OCI-LY7 (cell line): ENCODE data around the gene GOSR2. TPM values are rescaled to one million over a fixed set of nuclear protein-coding genes. Genes with fewer than 3 reads are reported as not detected.

Source experiments
- BruUV-seq: library from RNA; stranded (reverse); fragments of 400-500 nt; replicated peaks from 2 replicates; lab custom pipeline; 2021; lab: Mats Ljungman, UMichigan
- CTCF ChIA-PET: fragments of 300-600 bp; sonication (Branson Sonifier 250); formaldehyde crosslinking; loops from one replicate; lab custom pipeline; 2022; ENCODE audit warnings: antibody characterized with exemption; ENCODE audit not compliant: unreplicated experiment; lab: Charles Lee
- POLR2A ChIA-PET: fragments of 300-600 bp; sonication (Branson Sonifier 250); formaldehyde crosslinking; loops from one replicate; lab custom pipeline; 2022; ENCODE audit warnings: antibody characterized with exemption; lab: Charles Lee
- DNase-seq: peaks from one replicate; pipeline ENCODE4 v3.0.0-alpha.2; 2015; ENCODE audit warnings: low spot score
- H2AFZ ChIP-seq: fragments of 200-600 bp; sonication (generic), shearing (Covaris generic); 2 replicates; pipeline ENCODE4 v1.6.1; 2014; ENCODE audit warnings: mild to moderate bottlenecking, antibody characterized with exemption, low read length, moderate library complexity
- H3K27ac ChIP-seq: fragments of 200-600 bp; sonication (generic); 2 replicates; pipeline ENCODE4 v1.5.1; 2014; ENCODE audit warnings: mixed run types, low read depth, mild to moderate bottlenecking, moderate library complexity, low read length, inconsistent platforms; ENCODE audit not compliant: poor library complexity, severe bottlenecking
- H3K36me3 ChIP-seq: fragments of 200-600 bp; sonication (generic); 2 replicates; pipeline ENCODE4 v1.6.1; 2014; ENCODE audit warnings: mild to moderate bottlenecking, antibody characterized with exemption, low read length, moderate library complexity, mixed read lengths; ENCODE audit not compliant: insufficient read depth
- H3K4me1 ChIP-seq: fragments of 200-600 bp; sonication (generic); 2 replicates; pipeline ENCODE4 v1.5.1; 2014; ENCODE audit warnings: mild to moderate bottlenecking, low read length; ENCODE audit not compliant: insufficient read depth, poor library complexity, severe bottlenecking
- H3K4me2 ChIP-seq: fragments of 200-600 bp; sonication (generic); 2 replicates; pipeline ENCODE4 v1.6.1; 2014; ENCODE audit warnings: mild to moderate bottlenecking, low read length
- H3K4me3 ChIP-seq: fragments of 200-600 bp; sonication (generic); 2 replicates; pipeline ENCODE4 v1.5.1; 2014; ENCODE audit warnings: mild to moderate bottlenecking, low read depth, low read length; ENCODE audit not compliant: poor library complexity, severe bottlenecking
- H3K79me2 ChIP-seq: fragments of 200-600 bp; sonication (generic); 2 replicates; pipeline ENCODE4 v1.6.1; 2016; ENCODE audit warnings: low read depth, mild to moderate bottlenecking, low read length, moderate library complexity, mixed read lengths; ENCODE audit not compliant: insufficient read depth
- H3K9me2 ChIP-seq: fragments of 200-600 bp; sonication (generic); 2 replicates; pipeline ENCODE4 v1.6.1; 2016; ENCODE audit warnings: mild to moderate bottlenecking, low read length, mixed read lengths; ENCODE audit not compliant: insufficient read depth
- H3K9me3 ChIP-seq: fragments of 200-600 bp; sonication (generic); 2 replicates; pipeline ENCODE4 v1.6.1; 2014; ENCODE audit warnings: mild to moderate bottlenecking, mixed run types, low read length, mixed read lengths
- H4K20me1 ChIP-seq: fragments of 200-600 bp; sonication (generic); 2 replicates; pipeline ENCODE4 v1.6.1; 2014; ENCODE audit warnings: mild to moderate bottlenecking, antibody characterized with exemption, low read length, moderate library complexity, mixed read lengths; ENCODE audit not compliant: insufficient read depth
- EZH2phosphoT487 ChIP-seq: fragments of 200-600 bp; sonication (generic); IDR thresholded peaks from 2 replicates; pipeline ENCODE4 v1.6.1; 2018; ENCODE audit warnings: low read depth, borderline replicate concordance, mild to moderate bottlenecking, mixed run types, antibody characterized with exemption, low read length, moderate library complexity, mixed read lengths
- intact Hi-C: fragments of 100-400 bp; cut with micrococcal nuclease; formaldehyde crosslinking; loops from one replicate; pipeline ENCODE4 v1.10.0; 2022; ENCODE audit not compliant: unreplicated experiment
- total RNA-seq, 2 experiments: library from RNA; depleted of rRNA in 1 of 2; stranded (reverse); fragments of >200 nt in 1 of 2; shearing (Covaris generic) in 1 of 2; gene quantifications; 2 replicates each; pipeline ENCODE4 v1.2.3, GENCODE V29; 2014 to 2022
- TF ChIP-seq, protein P1 (sequence below): fragments of 200-600 bp; sonication (generic); conservative IDR thresholded peaks from 2 replicates; pipeline ENCODE4 v1.5.1; 2014; ENCODE audit warnings: mild to moderate bottlenecking, antibody characterized with exemption, low read length, moderate library complexity, mixed read lengths

The GOSR2 gene
- total RNA-seq, 2 experiments from 2014 or later = 46.5 to 62.8 TPM

GRCh38 chr17:46949291-46950174, 26.6 kb downstream of the GOSR2 start:
- Histone ChIP-seq H4K20me1 (no peaks in the 10 kb centered on the region), H3K36me3 (no peaks in the 10 kb centered on the region), H3K27ac (no peak overlapping the region), H2AFZ (no peak overlapping the region), H3K9me2 (no peaks in the 10 kb centered on the region), H3K4me1 (no peaks in the 10 kb centered on the region), H3K4me2 (no peak overlapping the region), H3K4me3 (no peak overlapping the region), H3K9me3 (no peaks in the 10 kb centered on the region), H3K79me2 (no peaks in the 10 kb centered on the region)
- intact Hi-C loops = loop anchor here (10.0 kb wide), 1 partner anchor 275 kb away; no protein-coding TSS in a partner anchor
- no peak for DNase-seq
- BruUV-seq = no TSS peak
- CTCF ChIA-PET = no interaction called here
- POLR2A ChIA-PET = no interaction called here
- TF ChIP-seq EZH2phosphoT487 = no peak
- TF ChIP-seq, protein P1, sequence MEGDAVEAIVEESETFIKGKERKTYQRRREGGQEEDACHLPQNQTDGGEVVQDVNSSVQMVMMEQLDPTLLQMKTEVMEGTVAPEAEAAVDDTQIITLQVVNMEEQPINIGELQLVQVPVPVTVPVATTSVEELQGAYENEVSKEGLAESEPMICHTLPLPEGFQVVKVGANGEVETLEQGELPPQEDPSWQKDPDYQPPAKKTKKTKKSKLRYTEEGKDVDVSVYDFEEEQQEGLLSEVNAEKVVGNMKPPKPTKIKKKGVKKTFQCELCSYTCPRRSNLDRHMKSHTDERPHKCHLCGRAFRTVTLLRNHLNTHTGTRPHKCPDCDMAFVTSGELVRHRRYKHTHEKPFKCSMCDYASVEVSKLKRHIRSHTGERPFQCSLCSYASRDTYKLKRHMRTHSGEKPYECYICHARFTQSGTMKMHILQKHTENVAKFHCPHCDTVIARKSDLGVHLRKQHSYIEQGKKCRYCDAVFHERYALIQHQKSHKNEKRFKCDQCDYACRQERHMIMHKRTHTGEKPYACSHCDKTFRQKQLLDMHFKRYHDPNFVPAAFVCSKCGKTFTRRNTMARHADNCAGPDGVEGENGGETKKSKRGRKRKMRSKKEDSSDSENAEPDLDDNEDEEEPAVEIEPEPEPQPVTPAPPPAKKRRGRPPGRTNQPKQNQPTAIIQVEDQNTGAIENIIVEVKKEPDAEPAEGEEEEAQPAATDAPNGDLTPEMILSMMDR = no peak

- no peak overlapping the region for H3K4me2 ChIP-seq
- CTCF ChIA-PET = no interaction called here
- POLR2A ChIA-PET = no interaction called here
- no peak overlapping the region for H3K27ac ChIP-seq
- H4K20me1 ChIP-seq = no peaks in the 10 kb centered on the region
- H3K9me2 ChIP-seq = no peaks in the 10 kb centered on the region
- H3K79me2 ChIP-seq = no peaks in the 10 kb centered on the region
- H3K4me1 ChIP-seq = no peaks in the 10 kb centered on the region
- no peak for DNase-seq
- BruUV-seq = no TSS peak
- no peak overlapping the region for H2AFZ ChIP-seq
- no peaks in the 10 kb centered on the region for H3K9me3 ChIP-seq
- intact Hi-C loops = no loop called here
- no peaks in the 10 kb centered on the region for H3K36me3 ChIP-seq
- TF ChIP-seq EZH2phosphoT487 = no peak
- TF ChIP-seq, protein P1 = no peak
- no peak overlapping the region for H3K4me3 ChIP-seq
Measured at GRCh38 chr17:46950342-46950996, 27.5 kb downstream of the GOSR2 start.
